ENCODE data around the gene JAZF1. TPM values are rescaled to one million over a fixed set of nuclear protein-coding genes. Genes with fewer than 3 reads are reported as not detected.
A peak's percentile ranks its signal among the peaks of the same experiment; 100 is the strongest.

Gene JAZF1
- total RNA-seq, 3 donors from 2014 or later, result 8.6 to 27.4 (median 10.5) TPM

- H3K4me1 ChIP-seq, result no peaks in the 10 kb centered on the region
- intact Hi-C loops (cut with DNase I; ENCODE audit: low total_unique reads), result no loop called here
- H3K27me3 ChIP-seq, result no peaks in the 10 kb centered on the region
- DNase-seq (ENCODE audit: low spot score in 2 of 2), result no peak
- peak overlapping the region; percentile 18 to 22 for H3K27ac ChIP-seq
- TF ChIP-seq POLR2AphosphoS5 (IDR thresholded peaks at IDR 0.05), result no peak
- TF ChIP-seq POLR2A (IDR thresholded peaks at IDR 0.05), result no peak
- no peak for TF ChIP-seq CTCF (IDR thresholded peaks at IDR 0.05)
- H3K36me3 ChIP-seq, result no peaks in the 10 kb centered on the region
- H3K4me3 ChIP-seq, result no peak overlapping the region
- no peaks in the 10 kb centered on the region for H3K9me3 ChIP-seq
Observed at GRCh38 chr7:28038175-28038797, 142.3 kb downstream of the JAZF1 start.

- H3K27me3 ChIP-seq, result no peaks in the 10 kb centered on the region
- H3K36me3 ChIP-seq, result no peaks in the 10 kb centered on the region
- H3K4me1 ChIP-seq, result no peaks in the 10 kb centered on the region
- no peak overlapping the region for H3K4me3 ChIP-seq
- TF ChIP-seq POLR2AphosphoS5 (IDR thresholded peaks at IDR 0.05) (no peak), POLR2A (IDR thresholded peaks at IDR 0.05) (no peak), CTCF (IDR thresholded peaks at IDR 0.05) (no peak)
- DNase-seq (ENCODE audit: low spot score in 2 of 2), result no peak
- peak overlapping the region in 1 of 2 donors; percentile 1 for H3K27ac ChIP-seq
- intact Hi-C loops (cut with DNase I; ENCODE audit: low total_unique reads), result no loop called here
- no peaks in the 10 kb centered on the region for H3K9me3 ChIP-seq
Observed at GRCh38 chr7:28037220-28038010, 143.2 kb downstream of the JAZF1 start.

GRCh38 chr7:28036696-28037095 is 143.9 kb downstream of the JAZF1 start:
- Histone ChIP-seq H3K4me1 (no peaks in the 10 kb centered on the region), H3K36me3 (no peaks in the 10 kb centered on the region), H3K27me3 (no peaks in the 10 kb centered on the region), H3K4me3 (no peak overlapping the region), H3K9me3 (no peaks in the 10 kb centered on the region), H3K27ac (peak overlapping the region; percentile 33 to 56)
- intact Hi-C loops (cut with DNase I; ENCODE audit: low total_unique reads), result no loop called here
- TF ChIP-seq CTCF (IDR thresholded peaks at IDR 0.05) (no peak), POLR2AphosphoS5 (IDR thresholded peaks at IDR 0.05) (no peak), POLR2A (IDR thresholded peaks at IDR 0.05) (no peak)
- DNase-seq (ENCODE audit: low spot score in 2 of 2), result no peak

GRCh38 chr7:28033386-28033785 is 147.2 kb downstream of the JAZF1 start:
- Histone ChIP-seq H3K27ac (no peak overlapping the region), H3K27me3 (no peaks in the 10 kb centered on the region), H3K4me1 (no peaks in the 10 kb centered on the region), H3K4me3 (no peak overlapping the region), H3K9me3 (no peaks in the 10 kb centered on the region), H3K36me3 (no peaks in the 10 kb centered on the region)
- TF ChIP-seq CTCF (IDR thresholded peaks at IDR 0.05) (no peak), POLR2AphosphoS5 (IDR thresholded peaks at IDR 0.05) (no peak), POLR2A (IDR thresholded peaks at IDR 0.05) (no peak)
- intact Hi-C loops (cut with DNase I; ENCODE audit: low total_unique reads), result no loop called here
- DNase-seq (ENCODE audit: low spot score in 2 of 2), result no peak

- no peak overlapping the region for H3K4me3 ChIP-seq
- TF ChIP-seq POLR2A (IDR thresholded peaks at IDR 0.05) (no peak), CTCF (IDR thresholded peaks at IDR 0.05) (no peak), POLR2AphosphoS5 (IDR thresholded peaks at IDR 0.05) (no peak)
- intact Hi-C loops (cut with DNase I; ENCODE audit: low total_unique reads), result no loop called here
- H3K4me1 ChIP-seq, result no peaks in the 10 kb centered on the region
- H3K9me3 ChIP-seq, result no peaks in the 10 kb centered on the region
- H3K36me3 ChIP-seq, result no peaks in the 10 kb centered on the region
- DNase-seq (ENCODE audit: low spot score in 2 of 2), result no peak
- H3K27ac ChIP-seq, result no peak overlapping the region
- no peaks in the 10 kb centered on the region for H3K27me3 ChIP-seq
Observed at GRCh38 chr7:28032738-28033380, 147.7 kb downstream of the JAZF1 start.

Data from breast epithelium (tissue), 4 donors.